ENCODE measurements around the gene OMA1. TPM values are rescaled to one million over a fixed set of nuclear protein-coding genes. Genes with fewer than 3 reads are reported as not detected.
"Not testable (repeated sequence)": the region's sequence is repeated elsewhere in the genome, so short reads cannot be mapped to it uniquely, and the experiment has no call there.

Gene OMA1
- total and polyA plus RNA-seq, 8 donors = 8.9 to 28.5 (median 14.7) TPM

DNA sequence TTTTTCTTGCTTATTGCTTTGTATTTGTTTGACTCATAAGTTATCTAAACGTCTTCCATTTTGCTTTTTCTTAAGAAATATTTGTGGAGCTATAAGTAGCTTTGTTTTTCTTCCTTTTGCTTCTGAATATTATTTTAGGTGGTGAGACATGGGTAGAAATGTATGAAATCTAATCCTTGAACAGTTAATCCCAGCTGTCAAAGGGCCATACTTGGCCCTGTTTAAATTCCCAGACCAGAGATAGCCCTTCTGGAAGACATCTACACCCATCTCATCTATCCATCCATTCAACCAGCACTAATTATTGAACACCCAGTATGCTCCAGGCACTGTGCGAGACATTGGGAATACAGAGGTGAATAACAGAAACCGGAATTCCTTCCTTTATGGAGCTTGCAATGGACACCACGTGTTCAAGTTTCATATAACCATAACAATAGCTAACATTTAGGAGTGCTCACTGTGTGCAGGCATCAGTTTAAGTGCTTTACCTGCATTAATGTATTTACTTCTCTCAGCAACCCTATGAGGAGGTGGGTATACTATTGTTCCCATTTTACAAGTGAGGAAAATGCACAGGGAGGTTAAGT lies 21.8 kb upstream of the OMA1 start:
- no peaks in the 10 kb centered on the region for H3K9me3 ChIP-seq
- H3K27me3 ChIP-seq = no peaks in the 10 kb centered on the region
- peaks cover 0 to 15% (median 14%) of the 10 kb centered on the region in 3 donors for H3K4me1 ChIP-seq
- H3K27ac ChIP-seq = no peak overlapping the region
- FAIRE-seq (no peak), ATAC-seq (no peak), DNase-seq (no peak)
- 80 to 87% methylated on average over 4 of the region's 4 CpGs for WGBS, 2 donors
- H3K4me3 ChIP-seq = no peak overlapping the region
- H3K36me3 ChIP-seq = no peaks in the 10 kb centered on the region
- TF ChIP-seq, protein P1, sequence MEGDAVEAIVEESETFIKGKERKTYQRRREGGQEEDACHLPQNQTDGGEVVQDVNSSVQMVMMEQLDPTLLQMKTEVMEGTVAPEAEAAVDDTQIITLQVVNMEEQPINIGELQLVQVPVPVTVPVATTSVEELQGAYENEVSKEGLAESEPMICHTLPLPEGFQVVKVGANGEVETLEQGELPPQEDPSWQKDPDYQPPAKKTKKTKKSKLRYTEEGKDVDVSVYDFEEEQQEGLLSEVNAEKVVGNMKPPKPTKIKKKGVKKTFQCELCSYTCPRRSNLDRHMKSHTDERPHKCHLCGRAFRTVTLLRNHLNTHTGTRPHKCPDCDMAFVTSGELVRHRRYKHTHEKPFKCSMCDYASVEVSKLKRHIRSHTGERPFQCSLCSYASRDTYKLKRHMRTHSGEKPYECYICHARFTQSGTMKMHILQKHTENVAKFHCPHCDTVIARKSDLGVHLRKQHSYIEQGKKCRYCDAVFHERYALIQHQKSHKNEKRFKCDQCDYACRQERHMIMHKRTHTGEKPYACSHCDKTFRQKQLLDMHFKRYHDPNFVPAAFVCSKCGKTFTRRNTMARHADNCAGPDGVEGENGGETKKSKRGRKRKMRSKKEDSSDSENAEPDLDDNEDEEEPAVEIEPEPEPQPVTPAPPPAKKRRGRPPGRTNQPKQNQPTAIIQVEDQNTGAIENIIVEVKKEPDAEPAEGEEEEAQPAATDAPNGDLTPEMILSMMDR (IDR thresholded peaks at IDR 0.05) = no peak
- intact Hi-C loops (cut with DNase I) = no loop called here

GRCh38 chr1:58566339-58566738 lies 19.8 kb upstream of the OMA1 start:
- no peak for FAIRE-seq
- DNase-seq = no peak
- Histone ChIP-seq H3K9me3 (no peaks in the 10 kb centered on the region), H3K36me3 (no peaks in the 10 kb centered on the region), H3K4me3 (no peak overlapping the region), H3K27ac (no peak overlapping the region), H3K27me3 (no peaks in the 10 kb centered on the region), H3K4me1 (no peaks in the 10 kb centered on the region)
- intact Hi-C loops (cut with DNase I) = no loop called here
- WGBS, 2 donors = 78 to 96% methylated on average over 3 of the region's 3 CpGs
- TF ChIP-seq, protein P1 (IDR thresholded peaks at IDR 0.05) = no peak
- no peak for ATAC-seq

DNA sequence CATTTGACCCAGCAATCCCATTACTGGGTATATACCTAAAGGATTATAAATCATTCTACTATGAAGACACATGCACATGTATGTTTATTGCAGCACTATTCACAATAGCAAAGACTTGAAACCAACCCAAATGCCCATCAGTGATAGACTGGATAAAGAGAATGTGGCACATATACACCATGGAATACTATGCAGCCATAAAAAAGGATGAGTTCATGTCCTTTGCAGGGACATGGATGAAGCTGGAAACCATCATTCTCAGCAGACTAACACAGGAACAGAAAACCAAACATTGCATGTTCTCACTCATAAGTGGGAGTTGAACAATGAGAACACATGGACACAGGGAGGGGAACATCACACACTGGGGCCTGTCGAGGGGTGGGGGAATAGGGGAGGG lies 17.2 kb upstream of the OMA1 start:
- H3K27ac ChIP-seq; H3K4me1 ChIP-seq; FAIRE-seq; DNase-seq; ATAC-seq; H3K9me3 ChIP-seq; H3K36me3 ChIP-seq; H3K27me3 ChIP-seq; intact Hi-C loops (cut with DNase I); H3K4me3 ChIP-seq: not testable (repeated sequence)
- 56 to 88% methylated on average over 1 of the region's 1 CpG for WGBS, 2 donors

GRCh38 chr1:58561633-58562032 lies 15.1 kb upstream of the OMA1 start:
- Histone ChIP-seq H3K27me3 (no peaks in the 10 kb centered on the region), H3K9me3 (no peaks in the 10 kb centered on the region), H3K36me3 (no peaks in the 10 kb centered on the region), H3K4me3 (no peak overlapping the region), H3K27ac (no peak overlapping the region), H3K4me1 (peaks cover 0 to 2% (median 0%) of the 10 kb centered on the region in 3 donors)
- WGBS, 2 donors = 71 to 77% methylated on average over 6 of the region's 6 CpGs
- TF ChIP-seq, protein P1 (IDR thresholded peaks at IDR 0.05) = no peak
- intact Hi-C loops (cut with DNase I) = no loop called here
- FAIRE-seq = no peak
- ATAC-seq = no peak
- no peak for DNase-seq

DNA sequence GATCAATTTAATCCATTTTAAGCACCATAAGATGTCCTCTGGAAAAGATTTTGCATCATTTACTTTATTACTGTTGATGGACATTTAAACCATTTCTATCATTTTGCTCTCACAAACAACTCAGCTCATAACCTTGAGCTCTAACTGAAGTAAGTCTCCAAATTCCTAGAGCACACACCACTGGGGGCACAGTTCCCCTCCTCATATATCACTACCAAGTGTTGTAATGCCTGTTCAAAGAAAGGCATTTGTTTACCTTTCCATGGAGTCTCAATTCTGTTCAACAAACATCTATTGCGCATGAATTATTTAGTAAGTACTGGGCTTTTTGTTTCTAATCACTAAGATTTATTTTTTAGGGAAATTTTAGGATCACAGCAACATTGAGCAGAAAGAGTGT lies 8.9 kb upstream of the OMA1 start:
- H3K36me3 ChIP-seq = no peaks in the 10 kb centered on the region
- intact Hi-C loops (cut with DNase I) = no loop called here
- TF ChIP-seq, protein P1 (IDR thresholded peaks at IDR 0.05) = no peak
- DNase-seq (no peak), ATAC-seq (no peak), FAIRE-seq (no peak)
- no peaks in the 10 kb centered on the region for H3K27me3 ChIP-seq
- peaks cover 0 to 2% (median 0%) of the 10 kb centered on the region in 3 donors for H3K4me1 ChIP-seq
- H3K4me3 ChIP-seq = no peak overlapping the region
- no peaks in the 10 kb centered on the region for H3K9me3 ChIP-seq
- H3K27ac ChIP-seq = no peak overlapping the region
- 70 to 84% methylated on average over 1 of the region's 1 CpG for WGBS, 2 donors
